Lung (tissue), 12 donors: Measurements from ENCODE around the gene MYORG. TPM values are rescaled to one million over a fixed set of nuclear protein-coding genes. Genes with fewer than 3 reads are reported as not detected.

Experiments
- ATAC-seq: fragments of 200-7000 bp; cut with Tn5 transposase; one replicate; pipeline ENCODE4 v1.9.1; 2020; ENCODE audit warnings: moderate number of reproducible peaks; ENCODE audit not compliant: insufficient read depth, low FRiP score
- DNase-seq, 3 donors: peaks; one replicate each; pipeline ENCODE4 v3.0.0-alpha.2; 2013 to 2017
- H3K27ac ChIP-seq, 2 donors: one replicate each; pipeline ENCODE4 v1.5.1; 2013; ENCODE audit warnings: mild to moderate bottlenecking in 2 of 2, moderate library complexity in 2 of 2, control low read depth in 1 of 2, inconsistent platforms in 1 of 2, low read depth in 1 of 2, low read length in 1 of 2
- H3K27me3 ChIP-seq, 3 donors: one replicate each; pipeline ENCODE4 v1.5.1; 2013; ENCODE audit warnings: low read length in 2 of 3; ENCODE audit not compliant: control insufficient read depth in 3 of 3, insufficient read depth in 3 of 3
- H3K36me3 ChIP-seq, 4 donors: one replicate each; pipeline ENCODE4 v1.5.1; 2013; ENCODE audit warnings: low read length in 4 of 4, mild to moderate bottlenecking in 1 of 4, moderate library complexity in 1 of 4; ENCODE audit not compliant: control insufficient read depth in 4 of 4, insufficient read depth in 4 of 4
- H3K4me1 ChIP-seq, 5 donors: one replicate each; pipeline ENCODE4 v1.5.1; 2013; ENCODE audit warnings: low read length in 5 of 5, mild to moderate bottlenecking in 2 of 5, moderate library complexity in 1 of 5; ENCODE audit not compliant: control insufficient read depth in 5 of 5, insufficient read depth in 5 of 5
- H3K4me3 ChIP-seq: one replicate; pipeline ENCODE4 v1.5.1; 2013; ENCODE audit warnings: mild to moderate bottlenecking, control low read depth, moderate library complexity
- H3K9ac ChIP-seq, 2 donors: one replicate each; pipeline ENCODE4 v1.5.1; 2013; ENCODE audit warnings: low read length in 2 of 2, control low read depth in 1 of 2; ENCODE audit not compliant: insufficient read depth in 1 of 2
- H3K9me3 ChIP-seq, 4 donors: one replicate each; pipeline ENCODE4 v1.5.1; 2013; ENCODE audit warnings: low read length in 3 of 4, mild to moderate bottlenecking in 1 of 4, moderate library complexity in 1 of 4; ENCODE audit not compliant: control insufficient read depth in 4 of 4, insufficient read depth in 3 of 4
- WGBS, 2 donors: extraction: QIAGEN DNeasy Blood & Tissue Kit; methylation state at CpG; one replicate each; pipeline ENCODE4 v1.1.7; 2013; 5-methylcytosine and 5-hydroxymethylcytosine counted together
- polyA plus RNA-seq, 2 donors: library from polyadenylated mRNA; stranded (reverse); fragments of 200-250 nt; gene quantifications; one replicate each; pipeline ENCODE4 v1.2.1, GENCODE V29; 2013
- total RNA-seq, 2 donors: library from RNA; depleted of rRNA in 1 of 2; stranded (reverse); fragments of >200 nt in 1 of 2; gene quantifications; one replicate each; pipeline ENCODE4 v1.2.1, GENCODE V29; 2014 to 2021
- TF ChIP-seq, protein P1 (sequence below): IDR thresholded peaks from 2 replicates; pipeline ENCODE4 v1.5.1; 2012; ENCODE audit warnings: mild to moderate bottlenecking; ENCODE audit errors: control extremely low read depth, extremely low read depth
- donor health status: control.
- donor health status: control.
- donor health status: Bipolar disorder and iron deficiency.
- donor health status: healthy.
- donor health status: DM: yes; HTN: yes; CAD: no.

Gene MYORG
- total and polyA plus RNA-seq, 4 donors: 1.4 to 12.2 (median 4.9) TPM

DNA sequence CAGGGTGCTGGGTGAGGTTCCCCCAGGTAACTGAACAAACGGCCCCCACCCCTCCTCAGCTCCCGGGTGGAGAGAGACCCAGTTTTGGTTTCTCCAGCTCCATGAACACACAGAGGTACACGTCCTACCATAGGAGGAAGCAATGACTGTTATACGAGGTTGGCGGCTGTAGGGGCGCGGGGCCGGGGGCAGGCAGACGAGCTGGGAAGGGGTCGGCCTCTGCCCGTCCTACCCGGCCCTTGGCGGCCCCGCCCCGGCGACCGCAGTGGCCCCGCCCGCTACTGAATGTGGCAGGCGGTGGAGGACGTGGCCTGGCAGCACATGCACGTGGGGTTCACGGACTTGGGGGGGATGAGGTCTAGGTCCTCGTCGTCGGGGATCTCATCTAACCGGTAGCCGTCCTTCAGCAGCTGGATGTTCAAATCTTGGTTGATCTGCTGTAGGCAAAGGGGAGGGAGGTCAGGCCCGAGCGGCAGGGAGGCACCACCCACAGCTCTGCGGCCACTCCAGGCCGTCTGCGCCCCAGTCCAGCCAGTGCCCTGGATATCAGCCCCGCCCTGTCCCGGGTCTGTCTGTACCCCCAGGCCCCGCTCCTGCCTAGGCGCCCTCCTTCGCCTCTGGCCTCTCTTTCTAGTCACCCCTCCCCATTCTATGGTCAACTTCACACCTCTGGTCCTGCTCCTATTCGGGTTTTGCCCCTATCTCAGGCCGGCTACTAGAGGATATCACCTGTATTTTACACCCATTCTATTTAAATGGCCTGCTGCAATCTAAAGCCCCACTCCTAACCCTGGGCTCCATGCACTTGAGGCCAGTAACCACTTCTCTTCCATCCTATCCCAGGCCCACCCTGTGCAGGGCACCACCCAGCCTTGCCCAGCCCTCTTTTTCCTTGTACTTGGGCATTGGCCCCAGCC is 24.2 kb upstream of the MYORG start:
- ATAC-seq (no peak), DNase-seq (no peak)
- 89 to 91% methylated on average over 38 to 40 of the region's 40 CpGs for WGBS, 2 donors
- Histone ChIP-seq H3K9me3 (no peaks in the 10 kb centered on the region), H3K4me3 (no peak overlapping the region), H3K27ac (no peak overlapping the region), H3K27me3 (no peaks in the 10 kb centered on the region), H3K9ac (no peak overlapping the region), H3K36me3 (peaks cover 4 to 38% (median 8%) of the 10 kb centered on the region in 4 donors), H3K4me1 (no peaks in the 10 kb centered on the region)
- TF ChIP-seq, protein P1, sequence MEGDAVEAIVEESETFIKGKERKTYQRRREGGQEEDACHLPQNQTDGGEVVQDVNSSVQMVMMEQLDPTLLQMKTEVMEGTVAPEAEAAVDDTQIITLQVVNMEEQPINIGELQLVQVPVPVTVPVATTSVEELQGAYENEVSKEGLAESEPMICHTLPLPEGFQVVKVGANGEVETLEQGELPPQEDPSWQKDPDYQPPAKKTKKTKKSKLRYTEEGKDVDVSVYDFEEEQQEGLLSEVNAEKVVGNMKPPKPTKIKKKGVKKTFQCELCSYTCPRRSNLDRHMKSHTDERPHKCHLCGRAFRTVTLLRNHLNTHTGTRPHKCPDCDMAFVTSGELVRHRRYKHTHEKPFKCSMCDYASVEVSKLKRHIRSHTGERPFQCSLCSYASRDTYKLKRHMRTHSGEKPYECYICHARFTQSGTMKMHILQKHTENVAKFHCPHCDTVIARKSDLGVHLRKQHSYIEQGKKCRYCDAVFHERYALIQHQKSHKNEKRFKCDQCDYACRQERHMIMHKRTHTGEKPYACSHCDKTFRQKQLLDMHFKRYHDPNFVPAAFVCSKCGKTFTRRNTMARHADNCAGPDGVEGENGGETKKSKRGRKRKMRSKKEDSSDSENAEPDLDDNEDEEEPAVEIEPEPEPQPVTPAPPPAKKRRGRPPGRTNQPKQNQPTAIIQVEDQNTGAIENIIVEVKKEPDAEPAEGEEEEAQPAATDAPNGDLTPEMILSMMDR: no peak

DNA sequence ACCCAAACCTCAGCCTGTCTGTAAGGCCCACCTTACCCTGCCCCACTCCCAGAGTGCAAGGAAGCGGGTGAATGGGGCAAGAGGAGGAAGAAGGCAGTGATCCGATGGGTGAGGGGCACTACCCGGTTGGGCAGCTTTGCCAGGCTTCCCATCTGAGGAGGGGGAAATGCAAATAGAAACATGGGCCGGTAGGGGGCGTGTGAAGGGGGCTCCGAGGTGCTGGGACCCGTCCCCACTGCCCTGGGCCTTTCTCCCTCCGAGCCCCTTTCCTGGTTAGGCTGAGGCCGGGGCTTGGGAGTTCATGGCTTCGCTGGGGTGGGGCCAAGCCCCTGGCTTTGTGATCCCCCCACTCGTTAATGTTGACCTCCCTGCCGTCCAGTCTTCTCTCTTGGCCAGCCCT is 23.6 kb upstream of the MYORG start:
- ATAC-seq: no peak
- WGBS, 2 donors: 85 to 86% methylated on average over 10 to 12 of the region's 12 CpGs

DNA sequence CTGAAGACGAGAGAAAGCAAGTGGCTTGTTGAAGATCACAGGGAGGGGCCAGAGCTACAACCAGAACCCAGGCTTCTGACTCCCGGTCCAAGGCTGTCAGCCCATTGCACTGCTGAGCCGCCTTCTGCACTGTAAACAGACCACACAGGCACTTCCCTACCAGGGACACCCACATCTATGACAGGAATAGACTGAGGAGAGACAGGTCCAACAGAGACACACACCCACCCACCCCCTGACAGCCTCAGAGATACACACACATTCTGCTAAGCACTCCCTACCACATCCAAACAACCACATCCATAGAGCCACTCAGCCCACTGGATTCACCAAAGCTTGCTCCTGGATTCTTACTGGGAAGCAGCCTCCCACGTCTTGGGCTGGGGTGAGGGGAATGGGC is 23.0 kb upstream of the MYORG start:
- DNase-seq (no peak), ATAC-seq (no peak)
- H3K36me3 ChIP-seq: peaks cover 4 to 28% (median 5%) of the 10 kb centered on the region in 4 donors
- 90% methylated on average over 4 of the region's 4 CpGs for whole genome bisulfite sequencing, 2 donors
- no peaks in the 10 kb centered on the region for H3K4me1 ChIP-seq
- no peak overlapping the region for H3K27ac ChIP-seq
- no peak overlapping the region for H3K9ac ChIP-seq
- H3K27me3 ChIP-seq: no peaks in the 10 kb centered on the region
- H3K4me3 ChIP-seq: no peak overlapping the region
- TF ChIP-seq, protein P1: no peak
- H3K9me3 ChIP-seq: no peaks in the 10 kb centered on the region

More for the DNA sequence above, 23.6 kb upstream of the MYORG start:
- no peak overlapping the region for H3K9ac ChIP-seq
- TF ChIP-seq, protein P1: no peak
- peaks cover 4 to 32% (median 5%) of the 10 kb centered on the region in 4 donors for H3K36me3 ChIP-seq
- H3K9me3 ChIP-seq: no peaks in the 10 kb centered on the region
- H3K4me1 ChIP-seq: no peaks in the 10 kb centered on the region
- no peak overlapping the region for H3K27ac ChIP-seq
- no peaks in the 10 kb centered on the region for H3K27me3 ChIP-seq
- DNase-seq: no peak
- H3K4me3 ChIP-seq: no peak overlapping the region
